Smooth muscle cell (in vitro differentiated cells): ENCODE data around the gene FOXP1. TPM values are rescaled to one million over a fixed set of nuclear protein-coding genes. Genes with fewer than 3 reads are reported as not detected.

Experiments
- DNase-seq: peaks from one replicate; lab custom pipeline; 2025; ENCODE audit not compliant: unreplicated experiment; lab: John Stamatoyannopoulos, UW
- H2AFZ ChIP-seq: fragments of 200-600 bp; sonication (generic); 2 replicates; pipeline ENCODE4 v1.6.0; 2016; ENCODE audit warnings: antibody characterized with exemption, low read depth, mild to moderate bottlenecking
- H3F3A ChIP-seq: fragments of 200-600 bp; sonication (generic); 2 replicates; pipeline ENCODE4 v1.6.0; 2017; ENCODE audit warnings: antibody characterized with exemption, low read depth
- H3K27ac ChIP-seq: fragments of 200-600 bp; sonication (generic); 2 replicates; pipeline ENCODE4 v1.5.1; 2016; ENCODE audit warnings: low read depth, mild to moderate bottlenecking
- H3K27me3 ChIP-seq: fragments of 200-600 bp; sonication (generic); 2 replicates; pipeline ENCODE4 v1.6.1; 2016; ENCODE audit warnings: low read depth, mild to moderate bottlenecking
- H3K36me3 ChIP-seq: fragments of 200-600 bp; sonication (generic); 2 replicates; pipeline ENCODE4 v1.5.1; 2016; ENCODE audit warnings: low read depth
- H3K4me1 ChIP-seq: fragments of 200-600 bp; sonication (generic); 2 replicates; pipeline ENCODE4 v1.5.1; 2016; ENCODE audit warnings: low read depth
- H3K4me2 ChIP-seq: fragments of 200-600 bp; sonication (generic); 2 replicates; pipeline ENCODE4 v1.6.0; 2016; ENCODE audit warnings: mild to moderate bottlenecking
- H3K4me3 ChIP-seq: fragments of 200-600 bp; sonication (generic); 2 replicates; pipeline ENCODE4 v1.5.1; 2016; ENCODE audit warnings: mild to moderate bottlenecking
- H3K79me2 ChIP-seq: fragments of 200-600 bp; sonication (generic); 2 replicates; pipeline ENCODE4 v1.6.0; 2016; ENCODE audit warnings: low read depth, mild to moderate bottlenecking
- H3K9ac ChIP-seq: fragments of 200-600 bp; sonication (generic); 2 replicates; pipeline ENCODE4 v1.6.0; 2016; ENCODE audit warnings: low read depth
- H3K9me3 ChIP-seq: fragments of 200-600 bp; sonication (generic); replicated peaks from 2 replicates; pipeline ENCODE4 v1.5.1; 2016; ENCODE audit warnings: low read depth
- H4K20me1 ChIP-seq: fragments of 200-600 bp; sonication (generic); 2 replicates; pipeline ENCODE4 v1.6.0; 2016; ENCODE audit warnings: low read depth
- WGBS: methylation state at CpG from one replicate; pipeline ENCODE4 v1.1.7; 2016; ENCODE audit warnings: low lambda C conversion rate; 5-methylcytosine and 5-hydroxymethylcytosine counted together
- polyA plus RNA-seq: library from polyadenylated mRNA; unstranded; fragments of >200 nt; fragmentation: Nextera tagmentation; extraction: Ambion mirVana; gene quantifications from 2 replicates; pipeline ENCODE4 v1.2.1, GENCODE V29; 2016
- total RNA-seq: library from RNA; depleted of rRNA; stranded (reverse); fragments of >200 nt; gene quantifications from 2 replicates; pipeline ENCODE4 v1.2.3, GENCODE V29; 2014
- TF ChIP-seq, protein P1 (sequence below): fragments of 200-600 bp; sonication (generic); IDR thresholded peaks from 2 replicates; pipeline ENCODE4 v1.5.1; 2017; ENCODE audit warnings: borderline replicate concordance, mild to moderate bottlenecking, antibody characterized with exemption; ENCODE audit not compliant: insufficient read depth, poor library complexity, severe bottlenecking

The FOXP1 gene
- total and polyA plus RNA-seq, 2 experiments from 2014 or later = 40.9 to 68.0 TPM

DNA sequence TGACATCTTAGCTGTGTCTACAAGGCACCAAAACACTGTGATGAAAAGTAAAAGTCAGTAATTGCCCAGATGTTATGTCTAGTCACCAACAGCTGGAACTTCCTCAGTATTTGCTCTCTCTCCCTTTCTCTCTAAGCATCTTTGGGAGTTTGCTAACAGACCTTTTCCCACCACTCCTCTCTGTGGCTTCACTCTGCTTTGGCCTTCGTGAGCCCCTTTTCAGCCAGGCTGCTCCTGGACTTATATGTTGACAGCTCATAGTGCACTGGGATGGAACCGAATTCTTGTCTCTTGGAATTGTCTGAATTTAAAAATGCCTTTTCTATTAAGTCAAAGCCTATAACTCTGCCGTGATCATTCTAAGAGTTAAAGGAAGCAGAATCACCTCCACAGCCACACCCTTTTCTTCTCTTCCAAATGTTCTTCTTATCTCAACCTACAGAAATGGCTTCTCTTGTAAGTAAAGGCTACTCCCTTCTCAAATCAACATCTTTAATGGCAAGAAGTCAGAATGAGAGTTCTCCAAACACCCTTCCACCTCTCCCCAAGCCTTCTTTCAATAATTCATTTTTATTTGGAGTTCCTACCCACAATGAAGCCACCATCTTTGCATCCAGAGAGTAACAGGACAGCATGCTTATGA is 17.2 kb upstream of the FOXP1 start:
- 88% methylated on average over 3 of the region's 3 CpGs for WGBS
- H3K27ac ChIP-seq = no peak overlapping the region

DNA sequence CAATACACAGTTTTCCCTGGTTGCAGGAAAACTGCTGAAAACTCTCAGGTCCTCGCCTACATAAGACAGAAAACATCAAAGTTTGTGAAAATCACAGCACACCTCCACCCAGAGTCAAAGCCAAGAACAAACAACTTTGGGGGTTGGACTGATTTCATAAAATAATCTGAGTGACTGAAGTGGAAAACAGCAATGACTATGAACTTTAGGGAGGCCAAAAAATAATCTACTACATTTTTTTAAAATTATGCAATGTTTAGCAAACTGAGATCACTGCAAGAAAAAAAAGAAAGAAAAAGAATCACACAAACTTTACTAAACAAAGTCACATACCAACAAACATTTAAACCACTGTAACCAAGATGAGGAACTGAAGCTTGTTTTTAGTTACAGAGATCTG is 15.9 kb upstream of the FOXP1 start:
- Histone ChIP-seq H3K4me2 (no peak overlapping the region), H3F3A (no peaks in the 10 kb centered on the region), H3K36me3 (no peaks in the 10 kb centered on the region), H3K4me1 (no peaks in the 10 kb centered on the region), H3K4me3 (no peak overlapping the region), H4K20me1 (no peaks in the 10 kb centered on the region), H3K9me3 (no peaks in the 10 kb centered on the region), H3K9ac (no peak overlapping the region), H3K27me3 (no peaks in the 10 kb centered on the region), H2AFZ (no peak overlapping the region), H3K27ac (peak overlapping the region; percentile 30), H3K79me2 (no peaks in the 10 kb centered on the region)
- 82% methylated on average over 1 of the region's 1 CpG for WGBS
- no peak for DNase-seq
- TF ChIP-seq, protein P1, sequence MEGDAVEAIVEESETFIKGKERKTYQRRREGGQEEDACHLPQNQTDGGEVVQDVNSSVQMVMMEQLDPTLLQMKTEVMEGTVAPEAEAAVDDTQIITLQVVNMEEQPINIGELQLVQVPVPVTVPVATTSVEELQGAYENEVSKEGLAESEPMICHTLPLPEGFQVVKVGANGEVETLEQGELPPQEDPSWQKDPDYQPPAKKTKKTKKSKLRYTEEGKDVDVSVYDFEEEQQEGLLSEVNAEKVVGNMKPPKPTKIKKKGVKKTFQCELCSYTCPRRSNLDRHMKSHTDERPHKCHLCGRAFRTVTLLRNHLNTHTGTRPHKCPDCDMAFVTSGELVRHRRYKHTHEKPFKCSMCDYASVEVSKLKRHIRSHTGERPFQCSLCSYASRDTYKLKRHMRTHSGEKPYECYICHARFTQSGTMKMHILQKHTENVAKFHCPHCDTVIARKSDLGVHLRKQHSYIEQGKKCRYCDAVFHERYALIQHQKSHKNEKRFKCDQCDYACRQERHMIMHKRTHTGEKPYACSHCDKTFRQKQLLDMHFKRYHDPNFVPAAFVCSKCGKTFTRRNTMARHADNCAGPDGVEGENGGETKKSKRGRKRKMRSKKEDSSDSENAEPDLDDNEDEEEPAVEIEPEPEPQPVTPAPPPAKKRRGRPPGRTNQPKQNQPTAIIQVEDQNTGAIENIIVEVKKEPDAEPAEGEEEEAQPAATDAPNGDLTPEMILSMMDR = no peak

More for the DNA sequence above, 17.2 kb upstream of the FOXP1 start:
- Histone ChIP-seq H3K36me3 (no peaks in the 10 kb centered on the region), H3K4me2 (no peak overlapping the region), H3K27me3 (no peaks in the 10 kb centered on the region), H2AFZ (no peak overlapping the region), H3K4me1 (no peaks in the 10 kb centered on the region), H4K20me1 (no peaks in the 10 kb centered on the region), H3K4me3 (no peak overlapping the region), H3K9me3 (no peaks in the 10 kb centered on the region), H3K9ac (no peak overlapping the region), H3F3A (no peaks in the 10 kb centered on the region), H3K79me2 (no peaks in the 10 kb centered on the region)
- DNase-seq = no peak
- TF ChIP-seq, protein P1 = no peak

DNA sequence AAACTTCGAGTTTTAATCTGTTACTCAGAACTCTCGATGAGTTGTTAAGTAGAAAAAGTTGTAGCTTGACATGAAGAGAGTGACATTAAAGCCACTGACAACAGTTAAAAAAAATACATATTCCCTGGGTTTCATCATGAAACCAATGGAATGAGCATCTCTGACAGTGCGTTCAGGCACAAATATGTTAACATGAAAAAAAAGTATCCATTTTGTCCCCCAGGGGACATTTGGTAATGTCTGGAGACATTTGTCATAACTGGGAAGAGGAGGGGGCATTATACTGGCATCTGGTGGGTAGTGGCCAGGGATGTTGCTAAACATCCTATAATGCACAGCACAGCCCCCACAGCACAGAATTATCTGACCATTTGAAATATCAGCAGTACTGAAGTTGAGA is 14.8 kb upstream of the FOXP1 start:
- H3K9me3 ChIP-seq = no peaks in the 10 kb centered on the region
- no peak overlapping the region for H2AFZ ChIP-seq
- H3K27me3 ChIP-seq = no peaks in the 10 kb centered on the region
- DNase-seq = no peak
- no peaks in the 10 kb centered on the region for H3K79me2 ChIP-seq
- H3K4me3 ChIP-seq = no peak overlapping the region
- no peak overlapping the region for H3K9ac ChIP-seq
- no peaks in the 10 kb centered on the region for H4K20me1 ChIP-seq
- WGBS = 86% methylated on average over 3 of the region's 3 CpGs
- TF ChIP-seq, protein P1 = no peak
- no peak overlapping the region for H3K27ac ChIP-seq
- no peak overlapping the region for H3K4me2 ChIP-seq
- H3K4me1 ChIP-seq = no peaks in the 10 kb centered on the region
- no peaks in the 10 kb centered on the region for H3K36me3 ChIP-seq
- H3F3A ChIP-seq = no peaks in the 10 kb centered on the region

DNA sequence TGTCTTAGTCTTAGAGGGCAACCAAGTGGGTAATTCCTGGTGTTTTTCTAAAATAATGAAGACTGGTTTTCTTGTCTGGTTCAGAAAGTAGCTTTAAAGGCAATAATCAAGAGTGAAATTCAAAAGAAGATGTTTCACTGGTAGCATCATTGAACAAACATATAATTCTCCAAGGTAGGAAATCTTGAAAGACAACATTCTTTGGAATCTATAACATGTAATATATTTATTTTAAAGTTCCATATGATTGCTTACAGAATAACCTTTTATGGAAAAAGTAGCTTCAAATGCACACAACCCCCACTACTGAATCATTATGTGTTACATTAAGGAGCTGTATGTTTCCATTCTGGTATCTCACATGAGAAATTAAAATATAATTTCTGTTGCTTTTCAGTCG is 13.8 kb upstream of the FOXP1 start:
- WGBS = 89% methylated on average over 1 of the region's 1 CpG
- H3K4me3 ChIP-seq = no peak overlapping the region
- TF ChIP-seq, protein P1 = no peak

More for the DNA sequence above, 13.8 kb upstream of the FOXP1 start:
- H2AFZ ChIP-seq = no peak overlapping the region
- H3F3A ChIP-seq = no peaks in the 10 kb centered on the region
- H3K4me1 ChIP-seq = no peaks in the 10 kb centered on the region
- no peak overlapping the region for H3K4me2 ChIP-seq
- H3K27me3 ChIP-seq = no peaks in the 10 kb centered on the region
- no peaks in the 10 kb centered on the region for H3K79me2 ChIP-seq
- no peak overlapping the region for H3K9ac ChIP-seq
- no peak for DNase-seq
- no peaks in the 10 kb centered on the region for H3K9me3 ChIP-seq
- peak overlapping the region; percentile 17 for H3K27ac ChIP-seq
- H3K36me3 ChIP-seq = no peaks in the 10 kb centered on the region
- H4K20me1 ChIP-seq = no peaks in the 10 kb centered on the region
